GM20000 (cell line): Measurements from ENCODE around the gene POLG.

ENCODE experiments used
- DNase-seq: peaks from one replicate; pipeline ENCODE4 v3.0.0; 2012; ENCODE audit warnings: low spot score
- CTCF ChIP-seq: IDR thresholded peaks from 2 replicates; pipeline ENCODE4 v1.5.1; 2012; ENCODE audit warnings: mild to moderate bottlenecking, control low read depth; ENCODE audit errors: extremely low read depth, missing control alignments

The POLG gene

GRCh38 chr15:89374086-89374981 lies 39.7 kb upstream of the POLG start:
- no peak for TF ChIP-seq CTCF
- no peak for DNase-seq

- DNase-seq: no peak
- TF ChIP-seq CTCF: no peak
These were observed 37.7 kb upstream of the POLG start for GRCh38 chr15:89372069-89372935.

- no peak for DNase-seq
- no peak for TF ChIP-seq CTCF
These were observed 36.8 kb upstream of the POLG start for GRCh38 chr15:89371228-89372044.

- TF ChIP-seq CTCF: no peak
- peak; percentile 34 for DNase-seq
These were observed 36.3 kb upstream of the POLG start for GRCh38 chr15:89370978-89371227.

- no peak for TF ChIP-seq CTCF
- DNase-seq: peak; percentile 31
These were observed 35.7 kb upstream of the POLG start for GRCh38 chr15:89370120-89370977.

GRCh38 chr15:89369341-89369947 lies 34.8 kb upstream of the POLG start:
- DNase-seq: no peak
- TF ChIP-seq CTCF: no peak
